IMR-90 (cell line): ENCODE measurements around the gene KDM1B.

Experiments used
- POLR2A ChIP-seq: IDR thresholded peaks from 2 replicates; pipeline ENCODE4 v1.6.1; 2012; ENCODE audit warnings: mild to moderate bottlenecking, low read depth, low read length
- TF ChIP-seq, protein P1 (sequence below): conservative IDR thresholded peaks from 2 replicates; pipeline ENCODE4 v1.5.1; 2012; ENCODE audit warnings: mild to moderate bottlenecking, low read depth, low read length, improper control_type of control experiment

- TF ChIP-seq POLR2A = no peak
- TF ChIP-seq, protein P1, sequence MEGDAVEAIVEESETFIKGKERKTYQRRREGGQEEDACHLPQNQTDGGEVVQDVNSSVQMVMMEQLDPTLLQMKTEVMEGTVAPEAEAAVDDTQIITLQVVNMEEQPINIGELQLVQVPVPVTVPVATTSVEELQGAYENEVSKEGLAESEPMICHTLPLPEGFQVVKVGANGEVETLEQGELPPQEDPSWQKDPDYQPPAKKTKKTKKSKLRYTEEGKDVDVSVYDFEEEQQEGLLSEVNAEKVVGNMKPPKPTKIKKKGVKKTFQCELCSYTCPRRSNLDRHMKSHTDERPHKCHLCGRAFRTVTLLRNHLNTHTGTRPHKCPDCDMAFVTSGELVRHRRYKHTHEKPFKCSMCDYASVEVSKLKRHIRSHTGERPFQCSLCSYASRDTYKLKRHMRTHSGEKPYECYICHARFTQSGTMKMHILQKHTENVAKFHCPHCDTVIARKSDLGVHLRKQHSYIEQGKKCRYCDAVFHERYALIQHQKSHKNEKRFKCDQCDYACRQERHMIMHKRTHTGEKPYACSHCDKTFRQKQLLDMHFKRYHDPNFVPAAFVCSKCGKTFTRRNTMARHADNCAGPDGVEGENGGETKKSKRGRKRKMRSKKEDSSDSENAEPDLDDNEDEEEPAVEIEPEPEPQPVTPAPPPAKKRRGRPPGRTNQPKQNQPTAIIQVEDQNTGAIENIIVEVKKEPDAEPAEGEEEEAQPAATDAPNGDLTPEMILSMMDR = peak; percentile 21; the same call in 1 of the 2 replicates
Measured at GRCh38 chr6:18155864-18156421, 721 bp downstream of the KDM1B start.
